HepG2 (cell line): ENCODE measurements around the gene CDRT15L2.
"Not testable (repeated sequence)": the region's sequence is repeated elsewhere in the genome, so short reads cannot be mapped to it uniquely, and the experiment has no call there.

Experiments
- CTCF ChIP-seq: sonication (generic); formaldehyde crosslinking; IDR thresholded peaks from 2 replicates; pipeline ENCODE4 v1.5.0; 2020; ENCODE audit warnings: mild to moderate bottlenecking, missing genetic modification reagents, moderate library complexity
- PRPF4 ChIP-seq: fragments of 200-400 bp; formaldehyde crosslinking; IDR thresholded peaks from 2 replicates; pipeline ENCODE4 v1.6.1; 2016; ENCODE audit warnings: low read length, low read depth; ENCODE audit not compliant: poor library complexity, severe bottlenecking
- RBFOX2 ChIP-seq: fragments of 200-400 bp; formaldehyde crosslinking; IDR thresholded peaks from 2 replicates; pipeline ENCODE4 v1.6.1; 2017; ENCODE audit warnings: low read depth, mild to moderate bottlenecking, low read length
- ZFX ChIP-seq: sonication (generic); formaldehyde crosslinking; IDR thresholded peaks from 2 replicates; pipeline ENCODE4 v1.4.0; 2020; ENCODE audit warnings: mild to moderate bottlenecking, low read depth, missing genetic modification reagents, moderate library complexity
- TF ChIP-seq, protein P1 (sequence below): fragments of 450-650 bp; IDR thresholded peaks from 2 replicates; pipeline ENCODE4 v1.6.1; 2017; ENCODE audit warnings: mild to moderate bottlenecking
- TF ChIP-seq, protein P2 (sequence below): sonication (generic); formaldehyde crosslinking; IDR thresholded peaks from 2 replicates; pipeline ENCODE4 v1.4.0; 2020; ENCODE audit warnings: mild to moderate bottlenecking, low read depth, missing genetic modification reagents

DNA sequence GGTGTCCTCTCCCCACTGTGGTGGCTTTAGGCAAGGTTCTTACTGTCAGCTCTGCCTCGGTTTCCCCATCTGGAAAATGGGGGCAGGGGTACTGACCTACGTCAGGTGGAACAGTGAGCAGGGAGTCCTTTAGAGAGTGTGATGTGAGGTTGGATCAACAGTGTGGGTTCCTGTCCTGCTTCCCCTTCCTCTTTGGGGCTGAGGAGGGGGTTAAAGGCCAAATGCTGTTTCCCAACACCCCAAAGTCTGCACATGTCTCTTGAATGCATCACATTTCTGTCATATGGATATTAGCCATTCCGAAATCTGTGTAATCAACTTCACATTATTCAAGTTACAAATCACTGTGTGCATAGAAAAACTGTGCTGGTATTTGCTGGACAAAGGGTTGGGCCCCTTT, 35.9 kb downstream of the CDRT15L2 start:
- TF ChIP-seq, protein P1, sequence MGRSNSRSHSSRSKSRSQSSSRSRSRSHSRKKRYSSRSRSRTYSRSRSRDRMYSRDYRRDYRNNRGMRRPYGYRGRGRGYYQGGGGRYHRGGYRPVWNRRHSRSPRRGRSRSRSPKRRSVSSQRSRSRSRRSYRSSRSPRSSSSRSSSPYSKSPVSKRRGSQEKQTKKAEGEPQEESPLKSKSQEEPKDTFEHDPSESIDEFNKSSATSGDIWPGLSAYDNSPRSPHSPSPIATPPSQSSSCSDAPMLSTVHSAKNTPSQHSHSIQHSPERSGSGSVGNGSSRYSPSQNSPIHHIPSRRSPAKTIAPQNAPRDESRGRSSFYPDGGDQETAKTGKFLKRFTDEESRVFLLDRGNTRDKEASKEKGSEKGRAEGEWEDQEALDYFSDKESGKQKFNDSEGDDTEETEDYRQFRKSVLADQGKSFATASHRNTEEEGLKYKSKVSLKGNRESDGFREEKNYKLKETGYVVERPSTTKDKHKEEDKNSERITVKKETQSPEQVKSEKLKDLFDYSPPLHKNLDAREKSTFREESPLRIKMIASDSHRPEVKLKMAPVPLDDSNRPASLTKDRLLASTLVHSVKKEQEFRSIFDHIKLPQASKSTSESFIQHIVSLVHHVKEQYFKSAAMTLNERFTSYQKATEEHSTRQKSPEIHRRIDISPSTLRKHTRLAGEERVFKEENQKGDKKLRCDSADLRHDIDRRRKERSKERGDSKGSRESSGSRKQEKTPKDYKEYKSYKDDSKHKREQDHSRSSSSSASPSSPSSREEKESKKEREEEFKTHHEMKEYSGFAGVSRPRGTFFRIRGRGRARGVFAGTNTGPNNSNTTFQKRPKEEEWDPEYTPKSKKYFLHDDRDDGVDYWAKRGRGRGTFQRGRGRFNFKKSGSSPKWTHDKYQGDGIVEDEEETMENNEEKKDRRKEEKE: not testable (repeated sequence)
- TF ChIP-seq ZFX; CTCF (CRISPR knock-in tag); RBFOX2; PRPF4: not testable (repeated sequence)
- TF ChIP-seq, protein P2, sequence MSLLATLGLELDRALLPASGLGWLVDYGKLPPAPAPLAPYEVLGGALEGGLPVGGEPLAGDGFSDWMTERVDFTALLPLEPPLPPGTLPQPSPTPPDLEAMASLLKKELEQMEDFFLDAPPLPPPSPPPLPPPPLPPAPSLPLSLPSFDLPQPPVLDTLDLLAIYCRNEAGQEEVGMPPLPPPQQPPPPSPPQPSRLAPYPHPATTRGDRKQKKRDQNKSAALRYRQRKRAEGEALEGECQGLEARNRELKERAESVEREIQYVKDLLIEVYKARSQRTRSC: not testable (repeated sequence)
